ENCODE measurements around the gene TAS1R2. TPM values are rescaled to one million over a fixed set of nuclear protein-coding genes. Genes with fewer than 3 reads are reported as not detected.
A peak's percentile ranks its signal among the peaks of the same experiment; 100 is the strongest.
"Not testable (repeated sequence)": the region's sequence is repeated elsewhere in the genome, so short reads cannot be mapped to it uniquely, and the experiment has no call there.

The TAS1R2 gene
- total RNA-seq, 1 donor from 2014 or later = not detected

DNA sequence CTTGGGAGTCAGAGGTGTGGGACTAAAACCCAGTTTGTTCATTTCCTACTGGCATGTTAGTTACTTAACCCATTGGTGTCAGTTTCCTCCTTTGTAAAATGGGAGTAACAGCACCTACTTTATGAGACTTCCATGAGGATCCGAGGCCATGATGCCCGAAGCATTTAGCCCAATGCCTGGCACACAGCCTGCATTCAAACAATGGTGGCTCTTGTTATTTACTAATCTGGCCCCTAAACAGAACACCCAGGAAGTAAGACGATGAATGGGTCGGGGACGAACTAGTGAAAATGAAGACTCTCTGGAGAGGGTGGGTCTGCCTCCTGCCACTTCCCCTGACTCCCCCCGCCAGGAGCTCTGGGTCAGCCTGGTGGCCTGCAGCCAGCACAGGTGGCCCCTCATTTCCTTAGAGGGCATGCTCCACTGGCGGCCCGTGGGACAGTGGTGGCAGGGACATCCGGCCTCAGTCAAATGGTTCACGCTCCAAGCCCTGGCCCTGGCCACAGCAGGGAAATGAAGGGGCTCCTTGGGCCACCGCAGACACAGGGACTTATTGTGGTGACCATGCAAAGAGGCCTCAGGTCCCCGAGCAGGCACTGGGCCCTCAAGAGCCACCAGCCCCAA lies 9.5 kb upstream of the TAS1R2 start:
- ATAC-seq = no peak

DNA sequence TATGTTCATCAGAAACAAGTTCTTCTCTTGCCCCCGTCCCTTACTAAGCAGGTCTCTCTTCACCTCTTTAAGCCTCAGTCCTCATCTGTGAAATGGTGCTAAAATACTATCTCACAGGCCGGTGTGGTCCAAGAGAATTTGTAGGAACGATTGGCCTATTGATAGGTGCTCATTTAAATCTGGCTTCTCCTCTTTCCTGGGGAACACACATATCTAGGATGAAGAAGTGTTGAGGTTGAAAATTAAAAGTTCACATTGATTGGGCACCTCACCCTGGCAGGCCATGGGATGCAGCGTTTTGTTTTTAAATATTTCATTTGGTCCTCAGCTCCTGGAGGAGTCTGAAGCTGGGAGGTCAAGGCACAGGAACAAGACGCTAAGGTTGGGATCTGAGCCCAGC lies 8.9 kb upstream of the TAS1R2 start:
- no peak for ATAC-seq

DNA sequence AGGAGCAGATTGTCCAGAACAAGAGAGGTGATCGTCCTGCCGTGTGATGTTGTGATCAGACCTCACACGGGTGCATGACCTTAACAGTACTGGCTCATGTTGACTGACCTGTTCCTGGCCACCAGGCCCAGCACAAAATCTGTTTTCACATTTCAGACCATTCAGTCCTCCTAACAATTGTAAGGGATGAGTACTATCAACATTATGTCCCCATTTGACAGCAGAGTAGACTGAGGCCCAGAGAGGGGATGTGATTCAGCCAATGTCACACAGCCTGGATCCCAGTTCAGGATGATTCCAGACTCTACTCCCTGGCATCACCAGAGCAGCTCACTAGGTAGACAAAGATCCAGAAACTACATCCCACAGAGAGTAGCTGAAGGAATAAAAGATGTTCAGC lies 7.4 kb upstream of the TAS1R2 start:
- no peak for ATAC-seq

DNA sequence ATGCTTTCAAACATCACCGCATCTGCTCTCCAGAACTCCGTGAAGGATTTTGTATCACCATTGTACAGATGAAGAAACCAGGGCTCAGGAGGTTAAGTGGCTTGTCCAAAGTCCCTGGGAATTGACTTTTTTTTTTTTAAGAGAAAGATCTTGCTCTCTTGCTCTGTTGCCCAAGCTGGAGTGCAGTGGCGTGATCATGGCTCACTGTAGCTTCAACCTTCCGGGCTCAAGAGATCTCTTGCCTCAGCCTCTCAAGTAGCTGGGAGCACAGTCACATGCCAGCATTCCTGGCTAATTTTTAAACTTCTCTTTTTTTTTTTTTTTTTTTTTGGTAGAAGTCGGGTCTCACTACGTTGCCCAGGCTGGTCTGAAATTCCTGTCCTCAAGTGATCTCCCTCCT lies 6.9 kb upstream of the TAS1R2 start:
- ATAC-seq = no peak

GRCh38 chr1:18865176-18865575 lies 5.7 kb upstream of the TAS1R2 start:
- no peak for ATAC-seq

DNA sequence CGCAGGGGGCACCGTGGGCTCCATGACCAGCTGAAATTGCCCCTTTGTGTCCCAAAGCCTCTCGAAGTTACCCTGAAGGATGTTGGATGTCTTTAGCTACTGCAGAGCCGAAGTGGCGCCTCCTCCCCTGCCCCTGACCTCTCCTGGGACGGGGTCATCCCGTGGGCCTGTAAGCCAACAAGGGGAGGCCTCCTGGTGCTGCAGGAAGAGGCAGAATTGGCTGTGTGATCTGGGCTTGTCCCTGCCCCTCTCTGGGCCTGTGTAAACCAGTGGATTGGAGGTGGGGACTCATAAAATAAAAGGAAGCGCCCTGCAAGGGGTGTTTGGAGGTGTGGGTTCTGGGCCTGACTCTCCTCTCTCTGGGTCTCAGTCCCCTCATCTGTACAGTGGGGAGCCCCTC lies 2.1 kb upstream of the TAS1R2 start:
- no peak for ATAC-seq

DNA sequence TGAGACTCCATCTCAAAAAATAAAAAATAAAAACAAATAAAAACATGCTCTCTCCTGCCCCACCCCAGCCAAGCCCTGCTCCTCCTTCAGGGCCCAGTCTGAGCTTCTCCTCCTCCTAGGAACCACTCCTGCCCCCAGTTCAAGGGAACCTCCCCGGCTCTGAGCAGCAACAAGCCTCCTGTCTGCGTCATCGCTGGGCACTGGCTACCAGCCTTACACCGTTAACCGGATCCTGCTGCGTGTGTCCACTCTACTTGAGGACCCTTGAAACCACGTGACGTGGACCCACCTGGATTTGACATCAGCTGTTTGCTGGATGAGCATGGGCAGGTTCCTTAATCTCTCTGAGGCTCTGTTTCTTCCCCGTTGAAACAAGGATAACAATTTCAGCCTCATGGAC lies 1.6 kb upstream of the TAS1R2 start:
- ATAC-seq = no peak

DNA sequence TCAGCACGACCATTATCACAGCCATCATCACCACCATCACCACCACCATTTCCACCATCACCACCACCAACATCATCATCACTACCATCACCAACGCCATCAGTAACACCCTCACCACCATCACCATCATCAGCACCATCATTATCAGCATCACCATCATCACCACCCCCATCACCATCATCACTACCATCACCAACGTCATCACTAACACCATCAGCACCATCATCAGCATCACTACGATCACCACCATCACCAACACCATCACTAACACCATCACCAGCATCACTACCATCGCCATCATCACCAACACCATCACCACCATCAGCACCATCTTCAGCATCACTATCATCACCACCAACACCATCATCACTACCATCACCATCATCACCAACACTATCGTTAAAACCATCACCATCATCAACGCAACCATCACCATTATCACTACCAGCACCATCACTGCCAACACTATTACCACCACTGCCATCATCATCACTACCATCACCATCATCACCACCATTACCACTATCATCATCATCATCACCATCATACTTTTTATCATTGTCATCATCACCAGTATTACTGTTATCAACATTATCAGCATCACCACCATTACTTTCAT lies 1.3 kb downstream of the TAS1R2 start:
- no peak for ATAC-seq

- no peak for ATAC-seq
Observed at GRCh38 chr1:18856435-18856834, 3.0 kb downstream of the TAS1R2 start.

- no peak for ATAC-seq
Observed at GRCh38 chr1:18855573-18855972, 3.9 kb downstream of the TAS1R2 start.

DNA sequence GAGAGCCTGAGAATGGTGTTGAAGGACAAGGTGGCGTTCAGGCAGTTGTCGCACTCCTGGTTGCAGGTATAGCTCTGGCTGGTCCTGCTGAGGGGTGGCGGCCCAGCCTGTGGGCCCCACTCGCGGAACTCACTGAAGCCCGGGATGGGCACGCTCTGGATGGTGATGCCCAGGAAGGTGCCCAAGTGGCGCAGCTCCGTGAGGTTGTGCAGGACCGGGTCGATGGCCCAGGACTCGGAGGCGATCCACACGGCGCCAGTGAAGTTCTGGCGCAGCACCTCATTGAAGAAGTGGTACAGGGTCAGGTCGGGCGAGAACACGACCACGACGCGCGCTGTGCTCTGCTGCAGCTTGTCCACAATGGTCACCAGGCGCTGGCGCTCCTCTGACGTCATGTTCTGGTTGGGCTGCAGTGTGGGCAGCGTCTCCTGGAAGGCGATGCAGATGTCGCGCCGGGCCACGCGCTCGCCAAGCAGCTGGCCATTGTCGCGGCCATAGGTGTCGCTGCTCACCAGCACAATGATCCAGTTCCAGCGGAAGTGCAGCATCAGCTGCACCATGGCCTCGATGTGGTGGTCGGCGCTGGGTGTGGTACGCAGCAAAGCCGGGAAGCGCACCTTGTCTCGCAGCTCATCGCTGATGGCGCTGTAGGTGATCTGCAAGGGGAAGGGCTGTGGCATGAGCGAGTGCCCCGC lies 5.0 kb downstream of the TAS1R2 start:
- ATAC-seq = no peak

DNA sequence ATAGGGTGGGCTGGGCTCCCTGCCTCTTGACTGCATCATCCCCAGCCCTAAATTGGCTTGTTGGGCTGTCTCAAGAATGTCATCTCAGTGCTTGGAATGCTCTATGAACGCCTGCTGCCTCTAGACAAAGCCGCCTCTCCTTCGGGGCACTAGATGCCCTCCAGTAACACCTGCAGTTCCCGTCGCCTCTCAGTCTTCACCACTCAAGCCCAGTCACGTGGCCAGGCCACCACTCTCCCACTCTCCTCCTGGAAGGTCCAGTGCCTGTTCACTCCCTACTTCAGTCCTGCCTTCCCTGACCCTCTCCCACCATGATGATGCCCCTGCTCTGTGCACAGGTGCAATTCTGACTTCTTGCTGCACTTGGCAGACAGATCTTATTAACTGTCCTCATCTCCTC lies 7.0 kb downstream of the TAS1R2 start:
- no peak for ATAC-seq

GRCh38 chr1:18849261-18849711 lies 10.2 kb downstream of the TAS1R2 start:
- ATAC-seq = no peak

GRCh38 chr1:18847723-18848122 lies 11.7 kb downstream of the TAS1R2 start:
- ATAC-seq = not testable (repeated sequence)

- ATAC-seq = no peak
Observed at GRCh38 chr1:18840145-18840544, 19.3 kb downstream of the TAS1R2 start.

- no peak for ATAC-seq
Observed at GRCh38 chr1:18836654-18837053, 22.8 kb downstream of the TAS1R2 start.

- ATAC-seq = not testable (repeated sequence)
Observed at GRCh38 chr1:18832319-18832718, 27.1 kb downstream of the TAS1R2 start.

GRCh38 chr1:18831656-18832055 lies 27.8 kb downstream of the TAS1R2 start:
- no peak for ATAC-seq

DNA sequence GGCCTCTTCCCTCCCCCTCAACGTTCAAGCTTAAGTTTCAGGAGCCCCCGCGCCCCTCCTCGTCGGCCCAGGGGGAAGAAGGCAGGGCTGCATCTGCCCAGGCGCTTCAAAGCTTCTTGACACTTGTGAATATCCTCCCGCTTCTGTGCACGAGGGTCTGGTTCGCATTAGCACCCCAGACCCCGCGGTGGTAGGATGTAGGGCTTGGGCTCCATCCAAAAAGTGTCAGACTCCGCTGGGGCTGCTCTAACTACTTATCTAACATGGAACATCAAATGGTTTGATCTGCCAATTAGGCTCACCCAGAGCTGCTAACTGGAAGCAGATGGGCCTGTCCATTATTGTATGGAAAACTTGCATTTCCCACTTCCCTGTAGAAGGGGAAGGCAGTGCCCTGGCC lies 28.9 kb downstream of the TAS1R2 start:
- no peak for ATAC-seq

- ATAC-seq = no peak
Observed at GRCh38 chr1:18829671-18830070, 29.8 kb downstream of the TAS1R2 start.

DNA sequence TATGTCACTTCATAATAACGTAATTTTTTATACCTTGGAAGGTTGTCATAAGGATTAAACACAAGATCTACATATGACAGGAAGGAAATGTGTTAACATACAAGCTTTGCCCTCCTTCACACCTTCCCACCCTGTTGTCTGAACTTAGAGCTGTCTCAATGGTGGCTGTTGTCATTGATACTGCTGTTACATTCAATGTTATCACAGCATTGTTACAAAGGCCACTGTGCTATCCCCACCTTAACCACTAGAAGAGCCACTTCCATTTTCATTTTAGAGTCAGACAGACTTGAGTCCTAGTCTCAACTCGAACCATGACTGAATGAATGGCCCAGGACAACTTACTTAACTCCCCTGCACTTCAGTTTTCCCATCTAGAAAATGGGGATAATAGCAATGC lies 31.2 kb downstream of the TAS1R2 start:
- no peak for ATAC-seq

- ATAC-seq = no peak
Observed at GRCh38 chr1:18823438-18823837, 36.0 kb downstream of the TAS1R2 start.

GRCh38 chr1:18820791-18821641 lies 38.4 kb downstream of the TAS1R2 start:
- peak; percentile 85 for ATAC-seq
